NCI-H82 treated with DMSO at 0.1 percent for 48 hours (cell line): ENCODE measurements around the gene PRSS8.
A peak's percentile ranks its signal among the peaks of the same experiment; 100 is the strongest.

ENCODE experiments used
- DNase-seq: peaks from one replicate; lab custom pipeline; 2025; ENCODE audit not compliant: unreplicated experiment; lab: John Stamatoyannopoulos, UW

PRSS8 gene

GRCh38 chr16:31129568-31130335 is 5.8 kb downstream of the PRSS8 start:
- no peak for DNase-seq

GRCh38 chr16:31128711-31129567 is 6.6 kb downstream of the PRSS8 start:
- no peak for DNase-seq

DNA sequence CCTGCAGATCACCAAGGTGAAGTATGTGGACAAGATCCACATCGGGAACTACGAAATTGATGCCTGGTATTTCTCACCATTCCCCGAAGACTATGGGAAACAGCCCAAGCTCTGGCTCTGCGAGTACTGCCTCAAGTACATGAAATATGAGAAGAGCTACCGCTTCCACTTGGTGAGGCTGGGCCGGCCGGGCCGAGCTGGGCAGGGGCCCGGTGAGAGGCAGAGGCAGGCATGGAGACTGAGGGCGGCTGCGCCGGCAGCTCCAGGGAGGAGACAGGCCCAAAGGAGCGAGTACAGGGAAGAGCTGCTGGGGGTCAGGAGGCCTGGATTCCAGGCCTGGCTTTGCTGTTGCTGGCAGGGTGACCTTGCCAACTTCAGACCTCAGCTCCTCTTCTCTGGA is 8.3 kb downstream of the PRSS8 start:
- DNase-seq = no peak

GRCh38 chr16:31125844-31126243 is 9.7 kb downstream of the PRSS8 start:
- DNase-seq = no peak

- DNase-seq = no peak
Measured at GRCh38 chr16:31120129-31120528, 15.4 kb downstream of the PRSS8 start.

GRCh38 chr16:31118223-31119155 is 17.0 kb downstream of the PRSS8 start:
- DNase-seq = no peak

GRCh38 chr16:31117384-31118222 is 17.9 kb downstream of the PRSS8 start, which contains the start of gene KAT8:
Gene KAT8 (plus strand): TSS chr16:31117664. CDS start chr16:31117682, 18 bp downstream.
- peak; percentile 92 for DNase-seq

DNA sequence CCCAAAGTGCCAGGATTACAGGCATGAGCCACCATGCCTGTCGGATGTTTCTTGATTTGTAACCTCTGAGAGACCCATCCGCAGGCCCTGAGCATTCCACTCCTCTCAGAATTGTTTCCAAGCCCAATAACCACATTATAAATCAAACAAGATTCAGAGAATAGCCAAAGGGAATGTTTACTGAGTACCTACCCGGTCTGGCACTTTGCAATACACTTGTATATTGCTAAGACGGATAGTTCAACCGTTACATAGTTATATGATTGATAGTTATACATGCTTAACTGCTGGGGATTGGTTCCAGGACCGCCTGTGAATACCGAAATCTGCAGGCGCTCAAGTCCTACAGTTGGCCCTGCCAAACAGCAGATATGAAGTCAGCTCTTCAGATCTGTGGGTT is 21.1 kb downstream of the PRSS8 start:
- DNase-seq = no peak

- no peak for DNase-seq
Measured at GRCh38 chr16:31113121-31114120, 22.1 kb downstream of the PRSS8 start.

- no peak for DNase-seq
Measured at GRCh38 chr16:31112711-31113110, 22.8 kb downstream of the PRSS8 start.

DNA sequence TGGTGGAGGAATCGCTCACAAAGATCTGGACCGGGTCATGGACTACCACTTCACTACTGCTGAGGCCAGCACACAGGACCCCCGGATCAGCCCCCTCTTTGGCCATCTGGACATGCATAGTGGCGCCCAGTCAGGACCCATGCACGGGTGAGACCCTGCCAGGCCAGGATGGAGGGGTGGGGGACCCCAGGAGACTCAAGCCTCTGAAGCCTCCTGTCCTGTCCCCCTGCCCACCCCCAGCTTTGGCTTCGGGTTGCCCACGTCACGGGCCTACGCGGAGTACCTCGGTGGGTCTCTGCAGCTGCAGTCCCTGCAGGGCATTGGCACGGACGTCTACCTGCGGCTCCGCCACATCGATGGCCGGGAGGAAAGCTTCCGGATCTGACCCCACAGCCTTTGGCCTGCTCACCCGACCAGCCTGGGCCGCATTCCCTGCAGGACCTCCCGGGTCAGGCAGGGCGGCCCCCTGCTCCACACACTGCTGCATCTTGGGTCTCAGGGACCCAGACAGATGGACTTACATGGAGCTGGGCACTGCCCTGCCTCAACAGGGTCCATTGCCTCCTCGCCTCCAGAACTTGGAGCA is 23.6 kb downstream of the PRSS8 start:
- no peak for DNase-seq

GRCh38 chr16:31110106-31111034 is 25.2 kb downstream of the PRSS8 start:
- DNase-seq = no peak

- DNase-seq = no peak
Measured at GRCh38 chr16:31109622-31110021, 25.9 kb downstream of the PRSS8 start.

GRCh38 chr16:31108794-31109558 is 26.6 kb downstream of the PRSS8 start:
- DNase-seq = no peak

DNA sequence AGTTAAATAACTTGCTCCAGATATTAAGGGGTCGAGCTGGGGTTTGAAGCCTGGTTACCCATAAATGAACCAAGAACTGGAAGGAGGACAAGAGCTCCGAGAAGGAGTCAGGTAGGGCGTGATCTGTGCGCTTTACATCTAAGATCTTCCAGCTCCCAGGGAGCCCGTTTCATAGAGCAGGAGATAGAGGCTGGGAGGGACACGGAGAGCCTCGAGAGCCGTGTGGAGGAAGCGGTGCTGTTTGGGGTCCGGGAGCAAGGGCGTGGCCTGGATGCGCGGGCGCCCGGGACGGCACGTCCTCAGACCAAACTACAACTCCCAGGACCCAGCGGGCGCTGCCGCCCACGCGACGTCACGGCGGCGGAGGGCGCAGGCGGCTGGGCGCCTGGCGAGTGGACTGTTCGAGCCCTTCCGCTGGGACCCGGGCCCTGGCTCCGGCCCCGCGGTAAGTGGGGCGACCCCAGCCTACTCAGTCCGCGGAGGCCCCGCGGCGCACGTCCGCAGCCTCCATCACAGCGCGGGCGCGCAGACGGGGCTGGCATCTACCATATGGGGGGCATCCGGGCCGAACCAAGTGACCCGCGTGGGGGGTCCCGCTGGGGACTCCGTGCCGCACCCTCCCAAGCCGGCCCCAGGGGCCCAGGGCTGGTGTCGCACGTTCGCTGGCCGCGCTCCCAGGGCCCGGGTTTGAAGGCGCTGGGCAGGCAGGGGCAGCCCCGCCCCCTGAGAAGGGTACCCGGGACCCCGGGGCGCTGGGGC is 27.3 kb downstream of the PRSS8 start, which contains the start of gene BCKDK:
Gene BCKDK, plus strand, starts transcription at position 352 of the 759 bp plus-strand sequence. CDS start 838 bp downstream, outside the sequence.
- DNase-seq = peak; percentile 52

GRCh38 chr16:31107465-31107867 is 28.1 kb downstream of the PRSS8 start:
- DNase-seq = peak; percentile 80
